A673 (cell line): ENCODE results near the gene SYNC. TPM values are rescaled to one million over a fixed set of nuclear protein-coding genes. Genes with fewer than 3 reads are reported as not detected.

Source experiments
- BruUV-seq: library from RNA; stranded (reverse); fragments of 400-500 nt; replicated peaks from 2 replicates; lab custom pipeline; 2021; lab: Mats Ljungman, UMichigan
- CTCF ChIA-PET: fragments of 300-600 bp; sonication (Branson Sonifier 250); formaldehyde crosslinking; loops from one replicate; lab custom pipeline; 2022; ENCODE audit warnings: antibody characterized with exemption; lab: Charles Lee
- POLR2A ChIA-PET: fragments of 300-600 bp; sonication (Branson Sonifier 250); formaldehyde crosslinking; loops from one replicate; lab custom pipeline; 2022; ENCODE audit warnings: antibody characterized with exemption; ENCODE audit not compliant: low non-redundant PET; lab: Charles Lee
- DNase-seq: peaks from one replicate; pipeline ENCODE4 v3.0.0-alpha.2; 2015; ENCODE audit warnings: low spot score
- H3K27ac ChIP-seq: fragments of 200-600 bp; sonication (generic); 2 replicates; pipeline ENCODE4 v1.5.1; 2016; ENCODE audit warnings: mixed run types, low read depth, mild to moderate bottlenecking, mixed read lengths, antibody characterized with exemption, low read length; ENCODE audit not compliant: poor library complexity, severe bottlenecking
- H3K27me3 ChIP-seq: fragments of 200-600 bp; sonication (generic); replicated peaks from 2 replicates; pipeline ENCODE4 v1.6.1; 2017; ENCODE audit warnings: mixed run types, low read depth, mild to moderate bottlenecking, mixed read lengths, antibody characterized with exemption, low read length; ENCODE audit not compliant: insufficient read depth, poor library complexity
- H3K36me3 ChIP-seq: fragments of 200-600 bp; sonication (generic); 2 replicates; pipeline ENCODE4 v1.6.1; 2016; ENCODE audit warnings: mixed run types, mild to moderate bottlenecking, mixed read lengths, antibody characterized with exemption, low read length; ENCODE audit not compliant: insufficient read depth, poor library complexity, severe bottlenecking
- H3K4me1 ChIP-seq: fragments of 200-600 bp; sonication (generic); 2 replicates; pipeline ENCODE4 v1.6.1; 2017; ENCODE audit warnings: mixed run types, mild to moderate bottlenecking, mixed read lengths, antibody characterized with exemption, low read length; ENCODE audit not compliant: insufficient read depth, poor library complexity, severe bottlenecking
- H3K4me3 ChIP-seq: fragments of 200-600 bp; sonication (generic); 2 replicates; pipeline ENCODE4 v1.5.1; 2016; ENCODE audit warnings: low read depth, mixed run types, mild to moderate bottlenecking, mixed read lengths, low read length; ENCODE audit not compliant: poor library complexity, severe bottlenecking
- H3K9me3 ChIP-seq: fragments of 200-600 bp; sonication (generic); 2 replicates; pipeline ENCODE4 v1.6.1; 2016; ENCODE audit warnings: mixed run types, low read depth, mild to moderate bottlenecking, mixed read lengths, antibody characterized with exemption, low read length; ENCODE audit not compliant: poor library complexity, severe bottlenecking
- CTCF ChIP-seq: fragments of 300-800, 200-600 bp; sonication (generic); conservative IDR thresholded peaks from 2 replicates; pipeline ENCODE4 v1.5.1; 2017; ENCODE audit warnings: low read depth, mild to moderate bottlenecking, antibody characterized with exemption, low read length, moderate library complexity, mixed read lengths
- EZH2 ChIP-seq: fragments of 200-600 bp; sonication (generic); IDR thresholded peaks from 2 replicates; pipeline ENCODE4 v1.6.1; 2017; ENCODE audit warnings: borderline replicate concordance, low read depth, mild to moderate bottlenecking, mixed read lengths, antibody characterized with exemption, low read length; ENCODE audit not compliant: poor library complexity, severe bottlenecking
- intact Hi-C: fragments of 100-400 bp; cut with micrococcal nuclease; formaldehyde crosslinking; loops from one replicate; pipeline ENCODE4 v1.10.0; 2022; ENCODE audit not compliant: unreplicated experiment
- total RNA-seq: library from RNA; stranded (reverse); gene quantifications from 2 replicates; pipeline ENCODE4 v1.2.3, GENCODE V29; 2021

SYNC gene
- total RNA-seq, 1 experiment from 2014 or later, result 0.71 TPM

GRCh38 chr1:32695098-32695904 is 7.3 kb downstream of the SYNC start:
- ChIA-PET CTCF (interaction anchor here (0.6 kb wide), 1 partner anchor 175 kb away, joined by 3 read pairs; no protein-coding TSS in a partner anchor), POLR2A (no interaction called here)
- H3K4me3 ChIP-seq, result no peak overlapping the region
- H3K4me1 ChIP-seq, result no peaks in the 10 kb centered on the region
- H3K27me3 ChIP-seq, result no peaks in the 10 kb centered on the region
- intact Hi-C loops, result no loop called here
- no peak overlapping the region for H3K27ac ChIP-seq
- no peak for DNase-seq
- H3K9me3 ChIP-seq, result no peaks in the 10 kb centered on the region
- H3K36me3 ChIP-seq, result no peaks in the 10 kb centered on the region
- no peak for TF ChIP-seq EZH2
- no peak for TF ChIP-seq CTCF
- BruUV-seq, result no TSS peak

GRCh38 chr1:32693455-32694174 is 9.0 kb downstream of the SYNC start:
- Histone ChIP-seq H3K36me3 (no peaks in the 10 kb centered on the region), H3K4me3 (no peak overlapping the region), H3K27ac (no peak overlapping the region), H3K9me3 (no peaks in the 10 kb centered on the region), H3K4me1 (no peaks in the 10 kb centered on the region), H3K27me3 (no peaks in the 10 kb centered on the region)
- TF ChIP-seq EZH2 (no peak), CTCF (no peak)
- DNase-seq, result no peak
- CTCF ChIA-PET, result interaction anchor here (0.5 kb wide), 1 partner anchor 173 kb away, joined by 7 read pairs; no protein-coding TSS in a partner anchor
- POLR2A ChIA-PET, result interaction anchor here (0.6 kb wide), 1 partner anchor 37 kb away, joined by 6 read pairs; no protein-coding TSS in a partner anchor
- BruUV-seq, result no TSS peak
- intact Hi-C loops, result no loop called here

- Histone ChIP-seq H3K27me3 (no peaks in the 10 kb centered on the region), H3K9me3 (no peaks in the 10 kb centered on the region), H3K36me3 (peaks cover 48% of the 10 kb centered on the region), H3K27ac (no peak overlapping the region), H3K4me3 (no peak overlapping the region), H3K4me1 (no peaks in the 10 kb centered on the region)
- POLR2A ChIA-PET, result no interaction called here
- no peak for DNase-seq
- intact Hi-C loops, result no loop called here
- BruUV-seq, result no TSS peak
- no peak for TF ChIP-seq EZH2
- TF ChIP-seq CTCF, result no peak
- CTCF ChIA-PET, result no interaction called here
These were observed 16.2 kb downstream of the SYNC start for GRCh38 chr1:32686387-32686786.
